Placental pericyte (primary cell): Measurements from ENCODE around the gene POU5F2. TPM values are rescaled to one million over a fixed set of nuclear protein-coding genes. Genes with fewer than 3 reads are reported as not detected.

Experiments
- total RNA-seq: library from RNA; depleted of rRNA; stranded (reverse); fragments of >200 nt; gene quantifications from 2 replicates; pipeline ENCODE4 v1.2.3, GENCODE V29; 2012

The POU5F2 gene, protein sequence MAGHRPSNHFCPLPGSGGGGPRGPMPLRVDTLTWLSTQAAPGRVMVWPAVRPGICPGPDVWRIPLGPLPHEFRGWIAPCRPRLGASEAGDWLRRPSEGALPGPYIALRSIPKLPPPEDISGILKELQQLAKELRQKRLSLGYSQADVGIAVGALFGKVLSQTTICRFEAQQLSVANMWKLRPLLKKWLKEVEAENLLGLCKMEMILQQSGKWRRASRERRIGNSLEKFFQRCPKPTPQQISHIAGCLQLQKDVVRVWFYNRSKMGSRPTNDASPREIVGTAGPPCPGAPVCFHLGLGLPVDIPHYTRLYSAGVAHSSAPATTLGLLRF
- total RNA-seq, result 0.88 and 1.7 TPM in 2 replicates

DNA sequence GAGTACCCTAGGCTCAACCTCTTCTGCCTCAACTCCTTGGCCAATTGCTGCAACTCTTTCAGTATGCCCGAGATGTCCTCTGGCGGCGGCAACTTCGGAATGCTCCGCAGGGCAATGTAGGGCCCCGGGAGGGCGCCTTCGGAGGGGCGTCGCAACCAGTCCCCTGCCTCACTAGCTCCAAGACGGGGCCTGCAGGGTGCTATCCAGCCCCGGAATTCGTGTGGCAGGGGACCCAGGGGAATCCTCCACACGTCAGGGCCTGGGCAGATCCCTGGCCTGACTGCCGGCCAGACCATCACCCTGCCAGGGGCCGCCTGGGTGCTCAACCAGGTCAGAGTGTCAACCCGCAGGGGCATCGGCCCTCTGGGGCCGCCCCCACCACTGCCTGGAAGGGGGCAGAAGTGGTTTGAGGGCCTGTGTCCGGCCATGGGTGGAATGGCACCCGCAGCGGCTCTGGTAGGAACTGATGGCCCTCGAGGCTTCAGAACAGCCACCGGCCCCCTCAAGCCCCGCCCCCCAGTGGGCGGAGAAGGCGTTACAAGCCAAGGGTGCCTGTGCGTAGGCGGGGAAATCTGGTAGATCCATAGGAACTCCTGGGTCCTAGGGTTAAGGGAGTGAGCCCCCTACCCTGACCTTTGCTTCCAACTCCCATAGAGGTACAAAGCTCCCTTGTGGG is at the start of gene POU5F2:
POU5F2 (minus strand) TSS at position 465 of the 676 bp plus-strand sequence; CDS start at position 428, 37 bp downstream.

Other genes starting within 250 kb of the POU5F2 start
- 33.8 and 42.9 TPM in 2 replicates for gene NR2F1-AS1, start 160.4 kb downstream of the POU5F2 start, total RNA-seq
- gene NR2F1, start 158.4 kb downstream of the POU5F2 start, total RNA-seq, result 87.2 and 93.7 TPM in 2 replicates